A549 (cell line): Measurements from ENCODE around the gene SEC63.

ENCODE experiments used
- ATOH8 ChIP-seq: fragments of 250-450 bp; sonication (Bioruptor Pico); IDR thresholded peaks from 2 replicates; pipeline ENCODE4 v1.5.0; 2020; ENCODE audit warnings: low read depth, mild to moderate bottlenecking, moderate library complexity
- BCL3 ChIP-seq: fragments of >200 bp; sonication (Bioruptor Twin); formaldehyde crosslinking; IDR thresholded peaks from 3 replicates; pipeline ENCODE4 v1.6.1; 2016
- CEBPB ChIP-seq, 2 experiments: fragments of >200 bp in 1 of 2; sonication (Bioruptor Twin) in 1 of 2; formaldehyde crosslinking in 1 of 2; IDR thresholded peaks; 2 replicates each; pipeline ENCODE4 v1.6.1; 2012 to 2016
- CTCF ChIP-seq: fragments of >200 bp; sonication (Bioruptor Twin); formaldehyde crosslinking; IDR thresholded peaks from 3 replicates; pipeline ENCODE4 v1.5.1; 2016
- HOXB13 ChIP-seq: fragments of 250-450 bp; sonication (Bioruptor Pico); IDR thresholded peaks from 2 replicates; pipeline ENCODE4 v1.5.0; 2020; ENCODE audit warnings: low read depth, mild to moderate bottlenecking, moderate library complexity
- JUN ChIP-seq, 2 experiments: fragments of >200 bp; sonication (Bioruptor Twin); formaldehyde crosslinking; IDR thresholded peaks; 2 replicates in 1 of 2; 3 replicates in 1 of 2; pipeline ENCODE4 v1.6.1; 2016 to 2017
- JUNB ChIP-seq: fragments of >200 bp; sonication (Bioruptor Twin); formaldehyde crosslinking; IDR thresholded peaks from 2 replicates; pipeline ENCODE4 v1.6.1; 2016
- NPAS2 ChIP-seq: fragments of 250-450 bp; sonication (Bioruptor Pico); IDR thresholded peaks from 2 replicates; pipeline ENCODE4 v1.8.0; 2022; ENCODE audit warnings: mild to moderate bottlenecking, moderate library complexity, borderline replicate concordance
- POLR2A ChIP-seq: IDR thresholded peaks from 2 replicates; pipeline ENCODE4 v1.6.1; 2012; ENCODE audit warnings: mild to moderate bottlenecking, low read length
- POLR2AphosphoS2 ChIP-seq: conservative IDR thresholded peaks from 2 replicates; pipeline ENCODE4 v1.6.1; 2012; ENCODE audit warnings: low read length, improper control_type of control experiment, inconsistent platforms
- RFX5 ChIP-seq: fragments of 450-650 bp; IDR thresholded peaks from 2 replicates; pipeline ENCODE4 v1.7.1; 2014; ENCODE audit warnings: antibody characterized with exemption, mild to moderate bottlenecking, moderate library complexity
- ZC3H11A ChIP-seq: fragments of 450-650 bp; IDR thresholded peaks from 2 replicates; pipeline ENCODE4 v1.6.1; 2014; ENCODE audit warnings: antibody characterized with exemption, mild to moderate bottlenecking

GRCh38 chr6:107982486-107982885, 24.5 kb upstream of the SEC63 start:
- TF ChIP-seq RFX5 (no peak), BCL3 (no peak), CTCF (no peak), POLR2AphosphoS2 (no peak), CEBPB (IDR thresholded peaks at IDR 0.05) (no peak), JUNB (no peak), ZC3H11A (no peak), JUN (IDR thresholded peaks at IDR 0.05) (no peak), POLR2A (no peak), HOXB13 (CRISPR knock-in tag) (no peak), ATOH8 (CRISPR knock-in tag) (no peak), NPAS2 (CRISPR knock-in tag) (no peak)
